Lower leg skin (tissue), 3 donors: Measurements from ENCODE around the gene P2RX4.

ENCODE experiments used
- POLR2A ChIP-seq, 2 donors: fragments of 450-650 bp; IDR thresholded peaks; one replicate each; pipeline ENCODE4 v1.6.1; 2016 to 2017; ENCODE audit warnings: antibody characterized with exemption in 2 of 2, mild to moderate bottlenecking in 1 of 2, moderate library complexity in 1 of 2
- TF ChIP-seq, protein P1 (sequence below), 3 donors: fragments of 450-650 bp; IDR thresholded peaks; one replicate each; pipeline ENCODE4 v1.5.1; 2016; ENCODE audit warnings: antibody characterized with exemption in 3 of 3, mild to moderate bottlenecking in 3 of 3, moderate library complexity in 2 of 3

GRCh38 chr12:121263206-121263935 is 53.4 kb downstream of the P2RX4 start:
- TF ChIP-seq, protein P1, sequence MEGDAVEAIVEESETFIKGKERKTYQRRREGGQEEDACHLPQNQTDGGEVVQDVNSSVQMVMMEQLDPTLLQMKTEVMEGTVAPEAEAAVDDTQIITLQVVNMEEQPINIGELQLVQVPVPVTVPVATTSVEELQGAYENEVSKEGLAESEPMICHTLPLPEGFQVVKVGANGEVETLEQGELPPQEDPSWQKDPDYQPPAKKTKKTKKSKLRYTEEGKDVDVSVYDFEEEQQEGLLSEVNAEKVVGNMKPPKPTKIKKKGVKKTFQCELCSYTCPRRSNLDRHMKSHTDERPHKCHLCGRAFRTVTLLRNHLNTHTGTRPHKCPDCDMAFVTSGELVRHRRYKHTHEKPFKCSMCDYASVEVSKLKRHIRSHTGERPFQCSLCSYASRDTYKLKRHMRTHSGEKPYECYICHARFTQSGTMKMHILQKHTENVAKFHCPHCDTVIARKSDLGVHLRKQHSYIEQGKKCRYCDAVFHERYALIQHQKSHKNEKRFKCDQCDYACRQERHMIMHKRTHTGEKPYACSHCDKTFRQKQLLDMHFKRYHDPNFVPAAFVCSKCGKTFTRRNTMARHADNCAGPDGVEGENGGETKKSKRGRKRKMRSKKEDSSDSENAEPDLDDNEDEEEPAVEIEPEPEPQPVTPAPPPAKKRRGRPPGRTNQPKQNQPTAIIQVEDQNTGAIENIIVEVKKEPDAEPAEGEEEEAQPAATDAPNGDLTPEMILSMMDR (IDR thresholded peaks at IDR 0.05): no peak
- no peak for TF ChIP-seq POLR2A (IDR thresholded peaks at IDR 0.05)
